ENCODE measurements around the gene SLC37A1.

Gene SLC37A1

DNA sequence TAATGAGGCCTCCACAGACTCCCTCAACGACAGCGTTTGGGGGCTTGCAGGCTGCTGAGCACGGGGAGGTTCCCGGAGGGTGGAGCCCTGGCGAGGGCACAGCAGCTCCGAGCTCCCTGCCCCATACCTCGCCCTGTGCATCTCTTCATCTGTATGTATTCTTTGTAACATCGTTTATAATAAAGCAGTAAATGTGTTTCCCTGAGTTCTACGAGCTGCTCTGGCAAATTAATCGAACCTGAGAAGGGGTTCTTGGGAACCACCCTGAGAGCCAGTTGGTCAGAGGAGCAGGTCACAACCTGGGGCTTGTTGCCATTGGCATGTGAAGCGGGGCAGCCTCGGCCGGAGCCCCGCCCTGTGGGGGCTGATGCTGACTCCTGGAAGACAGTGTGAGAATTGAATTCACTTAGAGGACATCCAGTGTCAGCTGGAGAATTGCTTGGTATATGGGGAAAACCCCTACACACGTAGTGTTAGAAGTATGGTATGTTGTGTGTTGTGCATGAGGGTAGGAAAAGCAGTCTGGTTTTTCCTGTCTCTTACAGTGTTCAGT lies 11.5 kb downstream of the SLC37A1 start:
- H3K4me3 ChIP-seq (replicated peaks; ENCODE audit: insufficient read depth, low read length) = no peak overlapping the region
- no peak for DNase-seq (ENCODE audit: low read depth in 1 of 2, low spot score in 1 of 2)
- H3K27me3 ChIP-seq (ENCODE audit: insufficient read depth, poor library complexity, severe bottlenecking) = no peaks in the 10 kb centered on the region
- no peak for TF ChIP-seq CTCF (IDR thresholded peaks at IDR 0.05; ENCODE audit: insufficient read depth, low read length)
- no peak for TF ChIP-seq REST (IDR thresholded peaks at IDR 0.05; ENCODE audit: insufficient replicate concordance, low read depth)
- no peak for TF ChIP-seq POLR2AphosphoS5 (IDR thresholded peaks at IDR 0.05; ENCODE audit: low read depth)
- TF ChIP-seq SPI1 (IDR thresholded peaks at IDR 0.05; ENCODE audit: borderline replicate concordance, low read depth) = no peak
- TF ChIP-seq GABPA (IDR thresholded peaks at IDR 0.05; ENCODE audit: low read depth) = no peak
- H3K27ac ChIP-seq (replicated peaks) = no peak overlapping the region

DNA sequence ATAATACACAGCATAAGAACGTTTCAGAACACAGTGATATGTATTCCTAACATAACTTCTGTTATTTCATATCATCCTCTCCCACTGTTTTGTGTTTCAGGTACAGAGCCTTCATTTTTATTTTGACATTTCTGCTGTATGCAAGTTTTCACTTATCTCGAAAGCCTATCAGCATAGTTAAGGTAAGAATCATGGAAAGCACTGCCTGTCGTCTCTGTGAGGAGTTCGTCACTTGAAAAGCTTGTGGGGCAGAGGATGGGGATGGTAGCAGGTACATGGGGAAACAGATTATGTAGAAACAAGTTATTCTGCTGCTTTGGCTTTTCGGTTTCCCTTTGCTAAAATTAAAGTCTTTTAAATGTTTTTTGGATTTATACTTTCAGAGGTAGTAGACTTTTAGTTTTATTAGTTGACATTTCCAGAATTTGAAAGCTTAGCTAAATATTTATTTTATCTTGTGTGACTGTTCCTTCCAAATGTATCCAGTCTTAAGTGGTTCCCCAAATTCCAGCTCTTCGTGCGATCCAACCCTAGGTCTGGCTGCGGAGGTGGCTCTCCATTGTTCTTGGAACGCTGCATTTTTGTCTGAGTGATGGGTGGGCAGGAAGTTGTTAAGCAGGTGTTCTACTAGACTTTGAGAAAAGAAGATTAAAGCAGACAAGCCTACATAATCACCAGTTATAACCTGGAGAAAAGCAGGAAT lies 12.2 kb downstream of the SLC37A1 start:
- H3K27ac ChIP-seq (replicated peaks) = no peak overlapping the region
- DNase-seq (ENCODE audit: low read depth in 1 of 2, low spot score in 1 of 2) = no peak
- H3K4me3 ChIP-seq (replicated peaks; ENCODE audit: insufficient read depth, low read length) = no peak overlapping the region
- TF ChIP-seq CTCF (IDR thresholded peaks at IDR 0.05; ENCODE audit: insufficient read depth, low read length) (no peak), POLR2AphosphoS5 (IDR thresholded peaks at IDR 0.05; ENCODE audit: low read depth) (no peak), REST (IDR thresholded peaks at IDR 0.05; ENCODE audit: insufficient replicate concordance, low read depth) (no peak), GABPA (IDR thresholded peaks at IDR 0.05; ENCODE audit: low read depth) (no peak), SPI1 (IDR thresholded peaks at IDR 0.05; ENCODE audit: borderline replicate concordance, low read depth) (no peak)
- H3K27me3 ChIP-seq (ENCODE audit: insufficient read depth, poor library complexity, severe bottlenecking) = no peaks in the 10 kb centered on the region

- no peak for DNase-seq (ENCODE audit: low read depth in 1 of 2, low spot score in 1 of 2)
- no peaks in the 10 kb centered on the region for H3K27me3 ChIP-seq (ENCODE audit: insufficient read depth, poor library complexity, severe bottlenecking)
- H3K4me3 ChIP-seq (replicated peaks; ENCODE audit: insufficient read depth, low read length) = no peak overlapping the region
- TF ChIP-seq POLR2AphosphoS5 (IDR thresholded peaks at IDR 0.05; ENCODE audit: low read depth) = no peak
- no peak for TF ChIP-seq CTCF (IDR thresholded peaks at IDR 0.05; ENCODE audit: insufficient read depth, low read length)
- no peak for TF ChIP-seq GABPA (IDR thresholded peaks at IDR 0.05; ENCODE audit: low read depth)
- TF ChIP-seq SPI1 (IDR thresholded peaks at IDR 0.05; ENCODE audit: borderline replicate concordance, low read depth) = no peak
- TF ChIP-seq REST (IDR thresholded peaks at IDR 0.05; ENCODE audit: insufficient replicate concordance, low read depth) = no peak
- no peak overlapping the region for H3K27ac ChIP-seq (replicated peaks)
Observed at GRCh38 chr21:42526379-42526727, 12.7 kb downstream of the SLC37A1 start.
